HG03558 (cell line): ENCODE measurements around the gene MRPS16.

Experiments
- ATAC-seq: cut with Tn5 transposase; IDR thresholded peaks from one replicate; pipeline ENCODE4 v1.9.1; 2021; ENCODE audit warnings: moderate number of reproducible peaks; ENCODE audit not compliant: unreplicated experiment; ENCODE audit errors: extremely low read depth

Gene MRPS16

DNA sequence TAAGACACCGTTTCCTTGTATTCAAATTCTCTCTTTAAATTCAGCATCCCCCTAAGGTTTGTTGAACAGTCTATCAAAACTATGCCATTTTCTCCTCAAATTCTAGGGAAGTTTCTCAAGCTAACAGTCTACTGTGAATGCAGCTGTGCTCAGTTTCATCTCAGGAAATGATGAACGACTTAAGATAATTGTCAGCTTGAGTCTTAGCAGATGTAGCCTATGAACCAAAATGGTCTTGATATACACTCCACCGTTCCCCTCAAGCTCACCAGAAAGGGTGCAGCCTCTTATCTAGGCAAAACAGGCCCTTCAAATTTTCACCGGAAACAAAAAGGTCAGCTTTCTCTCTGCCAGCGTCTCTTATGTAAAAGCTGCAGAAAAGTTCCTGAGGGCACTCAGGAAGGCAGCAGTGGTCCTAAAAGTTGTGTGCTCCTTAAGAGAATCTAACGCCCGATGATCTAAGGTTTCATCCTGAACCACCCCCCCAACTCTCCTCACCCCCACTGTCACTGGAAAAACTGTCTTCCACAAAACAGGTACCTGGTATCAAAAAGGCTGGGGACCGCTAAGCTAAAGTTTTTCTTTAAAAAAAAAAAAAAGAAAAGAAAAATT lies 7.5 kb downstream of the MRPS16 start:
- no peak for ATAC-seq

DNA sequence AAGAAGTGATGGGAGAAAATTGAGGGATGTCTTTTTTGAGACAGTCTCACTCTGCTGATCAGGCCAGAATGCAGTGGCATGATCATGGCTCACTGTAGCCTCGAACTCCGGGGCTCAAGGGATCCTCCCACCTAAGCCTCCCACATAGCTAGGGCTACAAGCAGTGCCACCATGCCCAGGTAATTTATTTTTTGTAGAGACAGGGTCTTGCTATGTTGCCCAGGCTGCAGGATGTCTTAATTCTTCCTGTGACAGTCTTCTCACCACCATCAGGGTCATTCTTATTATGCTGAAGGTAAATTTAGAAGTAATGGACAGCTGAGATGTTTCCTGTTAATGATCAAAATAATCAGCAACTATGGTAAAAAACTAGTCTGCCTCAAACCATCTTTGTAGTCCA lies 12.5 kb downstream of the MRPS16 start:
- no peak for ATAC-seq

DNA sequence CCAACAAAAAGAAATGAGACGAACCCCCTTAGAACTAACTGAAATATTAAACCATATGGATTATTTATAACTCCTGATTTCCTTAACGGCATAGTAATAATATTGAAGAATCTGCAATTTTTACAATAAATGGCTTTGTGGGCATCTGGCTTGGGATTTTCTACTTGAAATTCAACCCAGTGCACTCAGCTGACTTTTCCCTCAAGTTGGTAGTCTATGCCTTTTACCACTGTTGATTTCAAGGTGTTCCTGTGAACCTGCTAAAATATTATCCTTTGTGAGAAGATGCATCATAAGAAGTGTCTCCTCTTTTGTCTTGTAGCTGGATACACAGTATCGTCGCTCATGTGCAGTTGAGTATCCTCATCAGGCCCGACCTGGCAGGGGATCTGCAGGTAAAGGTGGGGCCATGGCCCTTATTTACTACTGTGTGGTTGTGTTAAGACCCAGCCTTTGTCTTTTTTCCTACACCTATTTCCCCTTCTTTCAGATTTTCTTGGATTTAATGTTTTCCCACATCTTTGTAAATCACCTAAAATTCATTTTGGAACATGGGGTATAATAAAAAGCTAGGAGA lies 13.4 kb downstream of the MRPS16 start:
- ATAC-seq = no peak

DNA sequence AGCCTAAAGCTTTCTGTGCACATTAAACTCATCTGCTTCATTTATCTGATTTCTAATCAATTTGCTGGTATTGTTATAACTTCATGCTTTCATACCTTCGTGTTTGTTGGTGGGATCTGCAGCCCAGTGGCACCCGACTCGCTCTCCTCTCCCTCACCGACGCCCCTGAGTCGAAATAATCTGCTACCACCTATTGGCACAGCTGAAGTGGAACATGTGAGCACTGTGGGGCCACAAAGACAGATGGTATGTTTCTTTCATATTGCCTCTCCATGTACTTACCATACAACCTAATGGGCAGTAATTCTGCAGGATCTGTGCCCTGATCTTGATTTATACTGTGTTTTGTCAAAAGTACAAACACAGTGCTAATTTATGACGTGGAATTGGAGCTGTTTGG lies 17.7 kb downstream of the MRPS16 start:
- no peak for ATAC-seq

DNA sequence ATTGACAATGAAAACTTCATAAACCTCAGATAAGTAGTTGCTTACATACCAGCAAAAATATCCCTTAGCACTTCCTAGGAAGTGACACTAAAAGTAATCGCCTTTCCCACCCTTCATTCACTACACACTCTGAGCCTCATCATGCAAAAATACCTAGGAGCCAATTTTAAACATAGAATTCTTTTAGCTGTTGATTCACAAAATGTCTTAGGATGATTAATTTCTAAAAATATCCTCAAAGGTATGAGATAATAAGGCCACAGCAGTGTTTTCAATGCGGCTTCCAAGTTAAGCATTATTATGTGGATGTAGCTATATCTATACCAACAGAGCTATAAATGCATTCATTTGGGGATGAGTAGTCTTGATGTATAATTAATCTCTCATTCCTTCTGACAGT lies 18.6 kb downstream of the MRPS16 start:
- no peak for ATAC-seq

DNA sequence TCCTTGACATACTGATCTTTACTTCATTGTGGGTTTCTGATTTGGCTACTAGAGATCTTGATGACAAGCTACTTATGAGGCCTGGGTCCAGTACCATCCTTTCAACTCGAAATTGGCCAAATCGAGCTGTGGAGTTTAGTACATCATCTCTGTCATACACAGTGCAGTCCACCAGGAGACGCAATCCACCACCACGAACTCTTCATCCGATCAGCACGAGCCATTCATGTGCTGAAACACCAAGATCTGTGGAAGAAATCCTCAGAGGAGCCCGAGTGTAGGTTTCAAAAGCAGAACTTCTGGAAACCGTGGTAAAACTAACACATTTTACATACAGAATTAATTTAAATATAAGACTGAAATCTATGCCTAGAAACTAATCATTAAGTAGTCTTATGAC lies 19.6 kb downstream of the MRPS16 start:
- ATAC-seq = no peak

DNA sequence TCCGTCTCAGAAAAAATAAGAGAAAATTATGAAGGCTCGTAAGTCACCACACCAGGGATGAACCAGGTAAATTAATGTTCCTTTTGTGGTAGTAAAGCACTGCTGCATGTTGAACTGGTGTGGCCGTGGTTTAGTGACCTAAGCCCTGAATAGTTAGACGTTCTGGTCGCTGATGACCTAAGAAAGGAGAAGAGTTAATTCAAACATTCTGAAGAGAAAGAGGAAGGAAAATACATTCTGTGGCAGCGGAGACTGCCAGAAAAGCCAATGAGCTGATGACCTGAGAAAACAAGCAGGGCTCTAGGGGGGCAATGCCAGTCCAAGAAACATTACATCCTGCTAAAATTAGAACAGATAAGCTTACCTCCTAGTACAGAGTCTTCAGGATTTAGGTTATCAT lies 22.9 kb downstream of the MRPS16 start:
- no peak for ATAC-seq

DNA sequence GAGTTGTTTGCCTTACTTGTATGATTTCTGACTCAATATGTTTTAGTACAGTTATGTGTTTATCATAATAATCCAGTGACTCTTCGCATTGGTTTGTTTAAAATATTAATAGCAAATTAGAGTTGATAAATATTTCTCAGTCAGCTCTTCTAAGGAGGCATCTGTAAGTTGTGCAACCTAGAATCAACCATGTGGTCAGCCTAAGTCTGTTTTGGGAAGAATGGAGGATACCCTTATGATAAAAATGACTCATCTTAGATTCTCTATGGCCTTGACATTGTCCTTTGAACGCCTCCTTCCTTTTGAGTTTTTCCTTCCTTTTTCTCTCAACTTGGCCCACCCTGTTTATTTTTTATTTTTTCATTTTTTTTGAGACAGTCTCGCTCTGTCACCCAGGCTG lies 24.2 kb downstream of the MRPS16 start:
- no peak for ATAC-seq

DNA sequence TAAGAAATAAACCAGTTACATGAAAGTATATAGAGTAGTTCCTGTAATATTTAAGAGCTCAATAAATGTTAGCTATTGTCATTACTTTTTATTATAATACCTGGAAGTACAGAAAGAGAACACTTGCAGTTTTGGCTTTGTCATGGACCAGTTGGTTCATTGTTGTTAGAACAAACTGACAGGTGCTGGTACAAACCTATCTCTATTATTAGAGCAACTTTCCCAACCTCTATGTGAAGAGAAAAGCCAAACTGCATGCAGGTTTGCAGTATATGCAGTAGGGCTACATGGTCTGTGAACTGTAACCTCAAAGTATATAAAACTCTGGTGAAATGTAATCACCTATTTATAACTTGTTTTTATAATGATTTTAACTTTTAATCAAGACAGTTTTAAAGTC lies 25.8 kb downstream of the MRPS16 start:
- no peak for ATAC-seq

DNA sequence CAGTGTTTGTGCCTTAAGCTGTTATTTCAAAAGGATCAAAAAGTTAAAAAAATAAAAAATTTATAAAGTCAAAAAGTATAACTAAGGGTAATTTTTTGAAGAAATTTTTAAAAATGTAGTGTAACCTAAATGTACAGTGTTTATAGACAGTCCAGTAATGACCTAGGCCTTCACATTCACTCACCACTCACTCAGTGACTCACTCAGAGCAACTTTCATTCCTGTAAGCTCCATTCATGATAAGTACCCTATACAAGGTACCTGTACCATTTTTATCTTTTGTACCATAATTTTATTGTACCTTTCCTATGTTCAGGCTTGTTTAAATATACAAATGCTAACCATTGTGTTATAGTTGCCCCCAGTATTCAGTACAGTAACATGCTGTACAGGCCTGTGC lies 26.9 kb downstream of the MRPS16 start:
- ATAC-seq = no peak

DNA sequence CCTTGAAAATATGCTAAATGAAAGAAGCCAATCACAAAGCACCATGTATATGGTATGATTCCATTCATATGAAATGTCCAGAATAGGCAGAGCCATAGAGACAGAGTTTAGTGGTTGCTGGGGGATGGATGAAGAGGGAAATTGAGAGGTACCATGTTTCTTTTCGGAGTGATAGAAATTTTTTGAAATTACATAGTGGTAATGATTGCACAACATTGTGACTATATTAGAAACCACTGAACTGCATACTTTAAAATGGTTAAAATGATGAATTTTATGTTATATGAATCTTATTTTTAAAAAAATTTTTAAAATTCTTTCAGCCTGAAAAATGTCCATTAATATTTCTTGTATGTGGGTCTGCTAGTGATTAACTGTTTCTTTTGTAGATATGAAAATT lies 31.5 kb downstream of the MRPS16 start:
- no peak for ATAC-seq

DNA sequence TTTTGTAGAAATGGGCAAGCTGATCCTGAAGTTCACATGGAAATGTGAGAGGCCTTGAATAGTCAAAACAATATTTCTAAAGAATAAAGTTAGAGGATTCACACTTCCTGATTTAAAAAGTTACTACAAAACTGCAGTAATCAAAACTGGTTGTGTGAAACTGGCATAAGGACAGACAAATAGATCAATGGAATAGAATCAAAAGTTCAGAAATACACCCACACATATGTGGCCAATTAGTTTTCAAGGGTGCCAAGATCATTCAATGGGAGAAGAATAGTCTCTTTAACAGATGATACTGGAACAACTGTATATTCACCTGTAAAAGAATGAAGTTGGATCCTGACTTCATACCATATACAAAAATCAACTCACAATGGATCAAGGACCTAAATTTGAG lies 33.1 kb downstream of the MRPS16 start:
- no peak for ATAC-seq

DNA sequence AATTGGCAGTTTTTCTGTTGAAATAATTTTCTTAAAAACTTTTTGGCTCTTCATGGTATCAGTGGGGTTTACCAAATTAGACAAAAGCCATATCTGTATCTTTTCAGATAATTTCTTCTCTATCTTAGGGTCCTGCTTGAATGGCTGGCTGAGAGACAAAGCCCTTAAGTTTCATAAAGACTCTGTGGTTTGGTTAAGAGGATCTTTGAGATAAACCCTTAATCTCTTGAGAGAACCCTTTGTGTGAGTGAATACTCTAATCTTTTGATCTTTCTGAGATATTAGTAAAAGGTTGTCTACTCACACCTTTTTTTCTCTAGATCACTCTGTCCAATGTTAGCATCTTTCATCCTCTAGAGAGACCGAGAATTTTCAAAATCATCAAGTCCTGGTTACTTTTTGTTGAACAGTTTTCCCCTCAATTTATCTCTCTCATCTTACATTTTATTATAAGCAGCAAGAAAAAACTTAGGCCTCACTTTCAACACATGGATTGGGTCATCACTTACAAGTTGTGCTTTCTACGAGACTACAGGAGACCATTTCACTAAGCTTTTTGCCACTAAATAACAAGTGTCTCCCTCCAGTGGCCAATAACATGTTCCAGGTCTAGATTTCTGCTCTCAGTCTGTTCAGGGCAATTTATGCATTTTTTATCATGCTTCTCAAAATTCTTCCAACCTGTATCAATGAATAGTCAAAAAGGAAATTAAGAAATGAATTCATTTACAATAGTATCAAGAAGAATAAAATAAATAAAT lies 33.8 kb downstream of the MRPS16 start:
- ATAC-seq = no peak

DNA sequence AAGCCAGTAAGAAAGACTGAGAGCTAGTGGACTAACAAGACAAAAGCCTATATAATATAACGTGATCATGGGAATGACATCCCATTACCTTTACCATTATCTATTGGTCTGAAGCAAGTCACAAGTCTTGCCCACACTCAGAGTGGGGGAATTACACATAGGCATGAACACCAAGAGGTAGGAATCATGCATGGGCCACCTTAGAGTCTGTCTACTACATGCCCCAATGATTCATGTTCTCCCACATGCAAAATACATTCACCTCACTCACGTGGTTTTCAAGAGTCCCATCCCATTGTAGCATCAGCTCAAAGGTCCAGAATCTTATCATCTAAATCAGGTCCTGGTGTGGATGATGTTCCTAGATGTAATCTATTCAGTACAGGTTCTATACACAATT lies 34.8 kb downstream of the MRPS16 start:
- ATAC-seq = no peak

DNA sequence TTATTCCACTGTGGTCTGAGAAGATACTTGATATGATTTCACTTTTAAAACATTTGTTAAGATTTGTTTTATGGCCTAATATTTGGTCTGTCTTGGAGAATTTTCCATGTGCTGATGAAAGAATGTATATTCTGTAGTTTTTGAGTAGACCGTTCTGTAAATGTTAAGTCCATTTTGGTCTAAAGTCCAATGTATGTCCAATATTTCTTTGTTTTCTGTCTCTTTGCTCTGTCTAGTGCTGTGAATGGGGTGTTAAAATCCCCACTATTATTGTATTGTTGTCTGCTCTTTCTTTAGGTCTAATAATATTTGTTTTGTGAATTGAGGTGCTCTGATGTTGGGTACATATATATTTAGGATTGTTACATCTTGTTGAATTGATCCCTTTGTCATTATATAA lies 36.7 kb downstream of the MRPS16 start:
- no peak for ATAC-seq

DNA sequence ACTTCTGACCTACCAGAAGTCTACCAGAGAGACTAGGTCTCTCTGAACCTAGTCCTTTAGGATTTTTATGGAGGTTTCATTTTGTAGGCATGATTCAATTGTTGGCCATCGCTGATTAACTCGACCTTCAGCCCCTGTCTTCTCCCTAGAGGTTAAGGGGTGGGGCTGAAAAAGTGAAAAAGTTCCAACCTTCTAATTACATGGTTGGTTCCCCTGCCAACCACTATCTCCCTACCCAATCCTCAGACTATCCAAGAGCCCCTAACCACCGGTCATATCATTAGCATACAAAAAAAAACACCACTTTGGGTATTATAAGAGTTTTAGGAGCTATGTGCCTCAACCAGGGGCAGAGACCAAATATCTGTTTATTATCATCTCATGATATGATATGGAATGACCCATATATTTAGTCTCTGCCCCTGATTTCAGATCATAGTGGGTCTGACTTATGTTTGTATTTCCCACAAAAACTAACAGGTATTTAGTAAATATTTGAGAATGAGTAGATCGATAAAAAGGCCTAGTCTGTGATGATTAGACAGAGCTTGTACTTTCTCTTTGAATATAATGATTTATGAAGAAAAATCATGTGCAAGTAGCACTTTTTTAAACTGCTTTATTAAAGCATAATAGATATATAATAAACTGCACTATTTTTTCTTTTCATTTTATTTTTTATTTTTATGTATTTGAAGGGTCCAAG lies 41.2 kb downstream of the MRPS16 start:
- no peak for ATAC-seq

DNA sequence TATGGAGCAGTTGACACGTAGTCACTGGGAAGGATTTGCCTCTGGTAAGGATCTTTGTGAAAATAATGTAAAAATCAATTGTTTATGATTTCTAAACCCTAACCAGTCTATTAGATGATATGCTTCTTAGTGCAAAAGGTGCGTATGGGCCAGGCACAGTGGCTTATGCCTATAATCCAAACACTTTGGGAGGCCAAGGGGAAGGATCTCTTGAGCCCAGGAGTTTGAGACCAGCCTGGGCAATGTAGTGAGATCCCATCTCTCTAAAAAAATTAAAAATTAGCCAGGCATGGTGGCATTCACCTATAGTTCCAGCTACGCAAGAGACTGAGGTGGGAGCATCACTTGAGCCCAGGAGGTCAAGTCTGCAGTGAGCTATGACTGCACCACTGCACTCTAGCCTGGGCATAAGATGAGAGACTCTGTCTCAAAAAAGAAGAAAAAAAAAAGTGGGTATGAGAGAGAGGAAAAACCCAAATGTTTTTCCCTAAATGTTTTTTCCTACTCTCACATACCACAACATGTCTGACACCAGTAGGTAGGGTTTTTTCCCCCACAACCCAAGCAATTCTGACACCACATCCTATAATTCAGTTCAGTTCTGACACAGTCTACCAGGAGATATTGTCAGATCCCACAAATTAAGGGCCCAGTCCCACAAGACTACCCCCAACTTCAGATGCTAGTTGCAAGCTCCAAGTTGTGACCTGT lies 41.9 kb downstream of the MRPS16 start:
- no peak for ATAC-seq

DNA sequence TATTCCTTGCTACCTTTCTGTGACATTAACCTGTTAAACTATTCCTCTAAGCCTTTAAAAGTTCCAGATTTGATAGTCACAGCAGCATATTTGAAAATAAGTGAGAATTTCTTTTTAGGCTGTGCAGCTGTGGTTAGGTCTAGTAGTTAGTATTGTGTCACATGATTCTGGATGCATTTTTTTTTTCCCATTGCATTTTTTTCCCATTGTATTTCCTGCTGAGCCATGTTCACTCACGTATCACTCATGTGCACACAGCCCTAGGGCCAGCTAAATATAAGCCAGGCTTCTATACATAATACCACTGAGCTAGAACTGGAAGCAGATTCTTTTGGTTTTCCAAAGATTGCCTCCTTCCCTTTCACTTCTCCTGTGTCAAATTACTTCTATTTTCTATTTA lies 42.7 kb downstream of the MRPS16 start:
- no peak for ATAC-seq

DNA sequence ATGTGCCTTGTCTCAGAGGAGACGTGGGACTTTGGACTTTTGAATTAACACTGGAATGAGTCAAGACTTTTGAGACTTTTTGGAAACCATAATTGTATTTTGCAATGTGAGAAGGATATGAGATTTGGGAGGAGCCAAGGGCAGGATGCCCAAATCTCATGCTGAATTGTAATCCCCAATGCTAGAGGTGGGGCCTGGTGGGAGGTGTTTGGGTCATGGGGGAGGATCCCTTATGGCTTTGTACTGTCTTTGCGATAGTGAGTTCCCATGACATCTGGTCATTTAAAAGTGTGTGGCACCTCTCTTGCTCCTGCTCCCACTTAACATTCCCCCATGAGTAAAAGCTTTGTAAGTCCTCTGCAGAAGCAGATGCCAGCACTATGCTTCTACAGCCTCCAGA lies 44.6 kb downstream of the MRPS16 start:
- no peak for ATAC-seq

DNA sequence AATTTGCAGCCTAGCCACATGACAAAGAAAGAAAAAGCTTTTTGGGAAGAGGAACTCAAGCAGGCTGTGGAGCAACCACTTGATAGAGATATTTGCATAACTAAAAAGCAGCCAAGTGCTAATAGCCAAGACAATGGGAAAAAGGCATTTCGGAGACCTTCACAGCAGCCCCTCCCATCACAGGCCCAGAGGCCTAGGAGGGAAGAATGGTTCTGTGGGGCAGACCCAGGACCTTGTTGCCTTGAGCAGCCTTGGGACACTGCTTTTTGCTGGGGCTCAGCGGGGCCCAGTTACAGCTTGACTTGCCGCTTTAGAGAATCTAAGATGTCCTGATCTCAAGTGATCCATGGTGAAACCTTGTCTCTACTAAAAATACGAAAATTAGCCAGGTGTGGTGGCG lies 46.1 kb downstream of the MRPS16 start:
- ATAC-seq = no peak

DNA sequence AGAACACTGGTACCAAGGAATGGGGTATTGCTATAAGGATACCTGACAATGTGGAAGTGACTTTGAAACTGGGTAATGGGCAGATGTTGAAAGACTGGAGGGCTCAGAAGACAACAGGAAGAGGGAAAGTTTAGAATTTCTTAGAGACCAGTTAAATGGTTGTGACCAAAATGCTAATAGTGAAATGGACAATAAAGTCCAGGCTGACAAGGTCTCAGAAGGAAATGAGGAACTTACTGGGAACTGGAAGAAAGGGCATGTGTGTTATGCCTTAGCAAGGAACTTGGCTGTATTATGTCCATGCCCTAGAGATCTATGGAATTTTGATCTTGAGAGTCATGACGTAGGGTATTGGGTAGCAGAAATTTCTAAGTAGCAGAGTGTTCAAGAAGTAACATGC lies 46.6 kb downstream of the MRPS16 start:
- ATAC-seq = no peak
